Hematopoietic multipotent progenitor cell treated with erythropoietin and hydrocortisone succinate and interleukin-3 and kit ligand, for 17 days (in vitro differentiated cells): ENCODE results near the gene PDK1.
"Not testable (repeated sequence)": the region's sequence is repeated elsewhere in the genome, so short reads cannot be mapped to it uniquely, and the experiment has no call there.

Source experiments
- DNase-seq: peaks from one replicate; pipeline ENCODE4 v3.0.0-alpha.2; 2015; ENCODE audit warnings: low spot score

The PDK1 gene

DNA sequence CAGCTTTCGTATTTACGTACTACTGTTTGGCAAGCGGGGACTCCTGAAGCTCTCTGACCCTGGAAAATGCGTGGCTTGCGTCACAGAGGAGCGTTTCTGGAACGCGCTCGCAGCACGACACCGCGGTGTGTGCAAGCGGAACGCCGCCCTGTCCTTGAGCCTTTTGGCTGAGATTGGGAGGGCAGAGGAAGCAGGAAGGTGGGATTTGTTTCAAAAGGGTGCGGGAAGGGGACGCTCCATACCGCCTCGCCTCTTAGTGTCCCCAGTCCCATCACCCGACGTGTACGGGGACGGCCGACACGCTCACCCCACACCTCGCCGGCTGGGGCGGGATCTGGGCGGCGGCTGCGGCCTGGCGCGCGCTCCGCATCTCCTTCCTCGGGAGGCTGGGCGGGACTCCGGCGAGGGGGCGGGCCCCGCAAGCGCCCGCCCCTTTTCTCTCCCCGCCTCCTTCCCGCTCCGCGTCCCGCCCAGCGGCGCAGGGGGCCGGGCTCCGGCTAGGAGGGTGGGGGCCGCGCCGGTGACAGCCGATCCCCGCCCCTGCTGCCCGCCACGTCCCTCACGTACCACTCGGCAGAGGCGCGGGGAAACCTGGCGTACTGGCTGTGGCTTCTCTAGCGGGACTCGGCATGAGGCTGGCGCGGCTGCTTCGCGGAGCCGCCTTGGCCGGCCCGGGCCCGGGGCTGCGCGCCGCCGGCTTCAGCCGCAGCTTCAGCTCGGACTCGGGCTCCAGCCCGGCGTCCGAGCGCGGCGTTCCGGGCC is at the start of gene PDK1:
Gene PDK1, plus strand, starts transcription at position 569 of the 762 bp plus-strand sequence. Its CDS starts 61 bp downstream, at position 630.
- peak; percentile 91 for DNase-seq

- DNase-seq, result no peak
These were observed 48.7 kb upstream of the PDK1 start for GRCh38 chr2:172507199-172507598.

GRCh38 chr2:172510088-172510487 is 45.8 kb upstream of the PDK1 start:
- no peak for DNase-seq

DNA sequence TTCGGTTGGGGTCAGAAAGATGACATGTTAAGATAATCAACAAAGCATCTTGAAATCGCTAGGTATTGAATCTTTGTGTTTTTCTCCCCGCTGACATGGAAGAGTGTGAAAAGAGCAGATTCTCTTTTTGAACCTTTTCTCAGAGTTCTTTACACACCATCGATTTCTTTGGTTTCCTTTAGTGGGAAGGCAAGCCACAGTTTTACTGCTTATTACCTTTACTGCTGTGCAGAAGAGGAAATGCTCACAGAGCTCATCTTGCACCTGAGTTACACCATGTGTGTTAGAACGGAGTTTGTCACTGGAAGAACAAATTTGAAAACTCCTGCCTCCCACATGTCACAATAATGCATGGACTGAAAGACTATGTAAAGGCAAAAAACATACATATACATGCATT is 45.3 kb upstream of the PDK1 start:
- DNase-seq, result no peak

- no peak for DNase-seq
These were observed 42.9 kb upstream of the PDK1 start for GRCh38 chr2:172512810-172513523.

- no peak for DNase-seq
These were observed 42.4 kb upstream of the PDK1 start for GRCh38 chr2:172513524-172513900.

DNA sequence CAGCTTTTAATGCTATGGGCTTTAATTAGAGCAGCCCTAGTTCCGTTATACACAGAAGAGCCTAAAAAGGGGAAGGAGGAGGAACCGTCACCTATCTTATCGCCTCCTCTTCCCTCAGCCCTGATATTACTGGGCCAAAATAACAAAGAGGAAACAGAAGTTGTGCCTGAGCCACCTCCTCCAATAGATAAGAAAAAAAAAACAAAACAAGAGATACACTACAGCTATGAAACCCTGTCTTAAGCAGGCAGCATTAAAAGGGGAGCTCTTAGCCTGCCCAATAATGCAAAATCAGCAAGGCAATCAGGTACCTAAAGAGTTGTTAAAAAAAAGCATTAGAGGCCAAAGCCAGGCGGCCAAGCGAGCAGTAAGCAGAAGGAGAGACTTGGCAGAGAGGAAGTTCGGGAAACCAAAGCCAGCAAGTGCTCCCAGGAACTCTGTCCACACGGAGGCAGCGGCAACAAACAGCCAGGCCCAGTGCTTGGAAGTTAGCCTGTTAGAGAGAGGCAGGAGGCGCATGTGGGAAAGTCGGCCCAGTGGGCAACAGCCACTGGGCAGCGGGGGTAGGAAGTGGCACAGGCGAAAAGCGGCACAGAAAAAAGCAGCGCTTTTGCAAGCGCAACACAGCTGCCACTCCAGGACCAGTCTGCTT is 41.8 kb upstream of the PDK1 start:
- DNase-seq, result no peak

DNA sequence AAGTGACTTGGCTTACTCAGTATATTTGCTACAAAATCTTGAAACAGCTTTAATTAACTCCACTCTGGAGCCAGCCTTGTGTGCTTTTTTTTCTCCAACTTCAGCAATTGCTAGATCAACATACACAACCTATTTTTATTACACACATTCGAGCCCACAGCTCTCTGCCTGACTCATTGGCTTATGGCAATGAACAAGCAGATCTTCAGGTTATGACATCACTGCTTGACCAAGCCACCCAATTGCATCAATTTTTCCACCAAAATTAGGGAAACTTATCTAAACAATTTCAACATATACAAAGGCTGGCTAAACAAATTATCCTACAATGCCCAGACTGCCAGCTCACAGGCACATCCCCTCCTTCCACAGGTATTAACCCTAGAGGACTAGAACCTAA is 39.6 kb upstream of the PDK1 start:
- no peak for DNase-seq

- no peak for DNase-seq
These were observed 36.9 kb upstream of the PDK1 start for GRCh38 chr2:172518995-172519394.

DNA sequence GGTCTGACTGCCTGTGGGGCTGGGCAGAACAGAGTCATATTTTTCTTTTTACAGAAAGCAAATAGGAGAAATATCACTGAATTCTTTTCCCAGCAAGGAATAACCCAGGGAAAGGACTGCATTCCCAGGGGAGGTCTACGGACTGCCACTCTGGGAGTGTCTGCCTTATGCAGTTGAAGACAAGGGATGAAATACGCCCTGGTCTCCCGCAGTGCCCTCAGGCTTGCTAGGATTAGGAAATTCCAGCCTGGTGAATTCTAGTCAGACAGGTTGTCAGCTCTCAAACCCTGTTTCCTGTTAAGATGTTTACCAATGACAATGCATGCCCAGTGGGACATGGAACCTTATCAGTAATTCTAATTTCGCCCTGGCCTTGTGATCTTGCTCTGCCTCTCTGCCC is 30.3 kb upstream of the PDK1 start:
- no peak for DNase-seq

DNA sequence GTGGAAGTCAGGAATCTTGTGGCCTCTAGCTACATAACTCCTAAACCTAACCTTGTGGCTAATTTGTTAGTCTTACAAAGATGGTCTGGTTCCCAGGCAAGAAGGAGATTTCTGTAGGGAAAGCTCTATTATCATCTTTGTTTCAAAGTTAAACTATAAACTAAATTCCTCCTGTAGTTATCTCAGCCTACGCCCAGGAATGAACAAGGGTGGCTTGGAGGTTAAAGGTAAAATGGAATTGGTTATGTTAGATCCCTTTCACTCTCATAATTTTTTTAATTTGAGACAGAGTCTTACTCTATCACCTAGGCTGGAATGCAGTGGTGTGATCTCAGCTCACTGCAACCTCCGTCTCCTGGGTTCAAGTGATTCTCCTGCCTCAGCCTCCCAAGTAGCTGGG is 24.6 kb upstream of the PDK1 start:
- DNase-seq, result no peak

GRCh38 chr2:172532461-172532860 is 23.4 kb upstream of the PDK1 start:
- DNase-seq, result not testable (repeated sequence)

DNA sequence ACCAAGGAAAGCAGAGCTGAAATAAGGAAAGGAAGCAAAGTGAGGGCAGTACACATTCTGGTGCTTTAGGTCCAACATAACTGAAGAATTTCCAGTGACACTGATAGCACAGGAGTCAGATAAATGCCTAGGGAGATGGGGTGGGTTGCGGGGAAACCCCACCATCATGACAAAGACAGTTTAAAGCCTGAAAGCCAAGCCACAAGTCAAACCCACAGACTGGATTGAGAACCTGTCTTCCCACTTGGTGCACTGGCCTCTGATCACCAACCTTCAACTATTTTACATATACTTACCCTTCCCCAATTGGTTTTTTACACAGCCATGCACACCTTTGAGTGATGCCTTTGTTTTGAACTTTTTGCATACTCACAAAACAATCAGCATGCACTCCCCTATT is 22.2 kb upstream of the PDK1 start:
- no peak for DNase-seq

GRCh38 chr2:172535119-172535518 is 20.8 kb upstream of the PDK1 start:
- no peak for DNase-seq

DNA sequence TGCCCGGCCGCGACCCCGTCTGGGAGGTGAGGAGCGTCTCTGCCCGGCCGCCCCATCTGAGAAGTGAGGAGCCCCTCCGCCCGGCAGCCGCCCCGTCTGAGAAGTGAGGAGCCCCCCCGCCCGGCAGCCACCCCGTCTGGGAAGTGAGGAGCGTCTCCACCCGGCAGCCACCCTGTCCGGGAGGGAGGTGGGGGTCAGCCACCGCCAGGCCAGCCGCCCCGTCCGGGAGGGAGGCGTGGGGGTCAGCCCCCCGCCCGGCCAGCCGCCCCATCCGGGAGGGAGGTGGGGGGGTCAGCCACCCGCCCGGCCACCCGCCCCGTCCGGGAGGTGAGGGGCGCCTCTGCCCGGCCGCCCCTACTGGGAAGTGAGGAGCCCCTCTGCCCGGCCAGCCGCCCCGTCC is 18.0 kb upstream of the PDK1 start:
- DNase-seq, result not testable (repeated sequence)

GRCh38 chr2:172539767-172540166 is 16.1 kb upstream of the PDK1 start:
- no peak for DNase-seq

DNA sequence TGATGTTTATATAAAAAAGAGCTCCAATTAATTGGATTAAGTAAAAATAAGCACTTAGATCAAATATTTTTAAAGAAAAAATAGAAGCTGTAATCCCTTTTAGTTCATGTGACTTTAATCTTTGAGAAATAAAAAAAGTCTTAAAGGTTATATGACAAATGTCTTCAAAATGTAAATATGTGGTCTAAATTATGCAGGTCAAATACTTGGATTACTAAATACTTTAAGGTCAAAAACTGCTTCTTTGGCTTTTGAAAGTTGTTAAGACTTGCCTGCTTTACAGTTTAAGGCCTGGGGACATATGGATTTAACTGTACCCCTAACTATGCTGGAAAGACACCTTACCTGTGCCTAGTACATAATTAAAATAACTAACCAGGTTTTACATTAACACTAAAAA is 15.5 kb upstream of the PDK1 start:
- no peak for DNase-seq

- DNase-seq, result no peak
These were observed 10.3 kb upstream of the PDK1 start for GRCh38 chr2:172545408-172546075.

DNA sequence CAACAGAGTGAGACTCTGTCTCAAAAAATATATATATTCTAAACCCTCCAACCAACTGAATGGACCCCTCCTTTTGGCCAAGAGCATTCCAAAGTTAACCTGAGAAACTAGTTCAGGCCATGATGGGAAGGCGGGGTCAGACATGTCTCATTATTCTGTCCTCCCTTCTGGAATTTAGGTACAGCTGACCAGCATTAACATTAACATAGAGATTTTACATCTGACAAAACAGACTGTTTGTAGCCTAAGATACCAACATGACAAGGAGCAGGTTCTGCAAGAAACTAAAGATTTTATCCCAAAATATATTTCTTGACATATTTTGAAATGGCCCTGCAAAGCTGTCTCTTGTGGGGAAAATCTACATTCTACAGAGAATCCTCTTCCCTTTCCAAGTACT is 6.8 kb upstream of the PDK1 start:
- no peak for DNase-seq

DNA sequence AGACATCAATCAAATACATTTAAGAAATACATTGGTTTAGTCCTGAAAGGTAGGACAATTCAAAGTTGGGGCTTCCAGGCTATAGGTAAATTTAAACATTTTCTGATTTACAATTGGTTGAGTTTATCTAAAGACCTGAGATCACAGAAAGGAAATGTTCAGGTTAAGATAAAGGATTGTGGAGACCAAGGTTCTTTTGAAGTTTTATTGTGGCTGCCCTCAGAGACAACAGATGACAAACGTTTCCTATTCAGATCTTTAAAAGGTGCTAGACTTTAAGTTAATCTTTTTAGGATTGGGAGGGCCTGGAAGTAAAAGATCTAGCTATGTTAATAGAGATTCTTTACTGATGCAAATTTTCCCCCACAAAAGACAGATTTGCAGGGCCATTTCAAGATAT is 6.1 kb upstream of the PDK1 start:
- DNase-seq, result not testable (repeated sequence)

- no peak for DNase-seq
These were observed 5.5 kb upstream of the PDK1 start for GRCh38 chr2:172550419-172550818.

DNA sequence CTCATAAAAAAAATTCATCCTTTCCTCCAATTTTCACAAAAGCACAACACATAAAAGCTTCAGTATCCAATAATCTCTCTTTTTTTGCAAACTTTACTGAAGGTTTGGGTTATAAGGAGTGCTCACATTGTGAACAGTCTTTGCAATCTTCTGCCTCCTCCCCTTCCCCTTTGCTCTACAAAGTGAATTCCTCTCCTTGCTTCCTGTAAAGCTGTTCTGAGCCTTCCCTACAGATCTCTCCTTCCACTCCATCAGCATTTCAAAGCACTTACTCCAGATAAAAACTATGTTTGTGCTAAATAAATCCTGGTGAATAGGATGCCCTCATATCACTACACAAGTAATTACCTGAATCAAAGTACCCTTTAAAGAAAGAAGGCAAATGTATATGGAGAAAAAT is 4.6 kb upstream of the PDK1 start:
- no peak for DNase-seq
